GM21529 (cell line): Measurements from ENCODE around the gene CNGB1.
"Not testable (repeated sequence)": the region's sequence is repeated elsewhere in the genome, so short reads cannot be mapped to it uniquely, and the experiment has no call there.

Experiments
- ATAC-seq: cut with Tn5 transposase; IDR thresholded peaks from one replicate; pipeline ENCODE4 v1.9.1; 2021; ENCODE audit not compliant: unreplicated experiment

Gene CNGB1

DNA sequence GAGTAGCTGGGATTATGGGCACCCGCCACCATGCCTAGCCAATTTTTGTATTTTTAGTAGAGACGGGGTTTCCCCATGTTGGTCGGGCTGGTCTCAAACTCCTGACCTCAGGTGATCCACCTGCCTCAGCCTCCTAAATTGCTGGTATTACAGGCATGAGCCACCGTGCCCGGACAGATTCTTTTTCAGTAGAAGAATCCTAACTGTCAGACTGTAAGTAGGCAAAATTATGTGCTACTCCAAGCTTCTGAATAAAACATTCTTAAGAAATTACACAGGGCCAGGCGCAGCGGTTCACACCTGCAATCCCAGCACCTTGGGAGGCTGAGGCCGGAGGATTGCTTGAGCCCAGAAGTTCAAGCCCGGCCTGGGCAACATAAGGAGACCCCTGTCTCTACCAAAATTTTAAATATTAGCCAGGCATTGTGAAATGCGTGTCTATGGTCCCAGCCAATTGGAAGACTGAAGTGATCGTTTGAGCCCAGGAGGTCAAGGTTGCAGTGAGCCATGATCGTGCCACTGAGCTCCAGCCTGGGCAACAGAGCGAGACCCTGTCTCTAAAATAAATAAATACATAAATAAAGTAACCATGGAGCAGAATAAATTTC lies 101.9 kb downstream of the CNGB1 start:
- no peak for ATAC-seq

GRCh38 chr16:57867000-57867561 lies 103.8 kb downstream of the CNGB1 start:
- no peak for ATAC-seq

- ATAC-seq = no peak
Measured at GRCh38 chr16:57866529-57866918, 104.4 kb downstream of the CNGB1 start.

DNA sequence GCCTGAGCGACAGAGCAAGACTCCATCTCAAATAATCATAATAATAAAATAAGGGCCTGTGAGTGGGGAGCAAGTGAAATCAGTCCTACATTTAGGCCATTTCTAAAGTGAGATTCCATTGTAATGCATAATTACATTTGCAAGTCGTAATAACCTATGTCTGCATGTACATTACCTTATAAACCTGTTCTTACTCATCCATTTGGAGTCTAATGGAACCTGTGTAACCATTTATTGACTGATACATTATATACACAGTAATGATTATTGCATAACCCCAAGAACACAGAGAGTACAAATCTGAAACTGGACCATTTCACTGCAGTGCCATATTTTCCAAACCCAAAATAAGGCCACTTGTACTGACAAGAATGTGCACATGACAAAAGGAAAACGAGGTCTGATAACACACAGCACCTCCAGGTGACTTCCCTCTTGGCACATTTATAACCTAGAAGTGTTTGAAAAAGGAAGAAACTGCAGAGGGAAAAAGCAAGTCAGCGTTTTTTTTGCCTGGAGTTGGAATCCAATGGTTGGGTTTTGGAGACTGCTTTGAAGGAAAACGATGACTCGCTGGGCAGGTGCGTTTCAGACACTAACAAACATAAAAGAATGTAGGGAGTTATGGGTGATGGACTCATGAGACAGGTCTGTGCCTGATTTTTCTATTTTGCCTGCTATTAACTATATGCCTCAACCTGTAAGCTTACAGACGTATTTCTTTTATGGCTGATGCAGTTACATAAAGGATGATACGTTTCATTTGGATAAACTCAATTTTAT lies 105.0 kb downstream of the CNGB1 start:
- no peak for ATAC-seq

GRCh38 chr16:57863434-57864160 lies 107.3 kb downstream of the CNGB1 start:
- no peak for ATAC-seq

DNA sequence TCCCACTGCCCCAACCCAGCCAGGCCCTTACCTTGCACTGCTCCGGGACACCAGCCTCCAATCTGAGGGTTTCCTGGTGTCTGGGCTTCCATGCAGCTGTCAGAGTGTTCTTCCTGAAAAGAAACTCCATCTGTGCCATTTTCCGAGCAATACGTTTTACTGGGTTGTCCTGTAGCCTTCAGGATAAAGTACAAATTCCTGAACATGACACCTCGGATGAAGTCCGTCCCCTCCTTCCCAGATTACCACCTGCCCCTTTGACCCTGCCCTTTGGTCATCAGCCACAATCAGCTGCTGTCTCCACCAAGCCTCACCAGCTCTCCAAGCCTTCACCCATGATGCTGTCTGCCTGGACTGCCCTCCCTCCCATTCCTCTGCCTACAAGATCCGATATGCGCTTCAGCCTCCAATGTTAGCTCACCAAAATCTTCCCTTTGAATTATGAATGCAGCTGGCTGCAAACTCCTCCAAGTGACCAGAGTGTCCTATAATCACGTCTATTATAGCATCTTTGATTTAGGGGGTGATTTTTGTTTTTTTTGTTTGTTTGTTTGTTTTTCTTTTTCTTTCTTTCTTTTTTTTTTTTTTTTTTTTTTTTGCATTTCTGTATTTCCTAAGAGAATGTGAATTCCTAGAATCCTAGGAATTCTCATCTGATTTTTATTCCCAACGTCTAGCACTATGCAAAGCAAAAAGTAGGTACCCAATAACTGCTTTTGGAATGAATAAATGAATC lies 108.1 kb downstream of the CNGB1 start:
- ATAC-seq = no peak

- ATAC-seq = no peak
Measured at GRCh38 chr16:57859331-57859730, 111.6 kb downstream of the CNGB1 start.

- ATAC-seq = no peak
Measured at GRCh38 chr16:57858635-57859034, 112.3 kb downstream of the CNGB1 start.

- ATAC-seq = not testable (repeated sequence)
Measured at GRCh38 chr16:57857991-57858390, 112.9 kb downstream of the CNGB1 start.

DNA sequence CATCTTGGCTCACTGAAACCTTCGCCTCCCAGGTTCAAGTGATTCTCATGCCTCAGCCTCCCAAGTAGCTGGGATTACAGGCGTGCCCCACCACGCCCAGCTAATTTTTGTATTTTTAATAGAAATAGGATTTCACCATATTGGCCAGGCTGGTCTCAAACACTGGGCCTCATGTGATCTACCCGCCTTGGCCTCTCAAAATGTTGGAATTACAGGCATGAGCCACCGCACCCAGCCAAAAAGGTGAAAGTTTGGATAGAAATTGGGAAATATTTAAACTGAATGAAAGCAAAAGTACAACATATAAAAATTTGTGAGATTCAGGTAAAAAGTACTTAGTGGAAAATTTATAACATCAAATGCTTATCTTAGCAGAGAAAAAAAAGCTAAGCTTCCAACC lies 115.7 kb downstream of the CNGB1 start:
- ATAC-seq = no peak

DNA sequence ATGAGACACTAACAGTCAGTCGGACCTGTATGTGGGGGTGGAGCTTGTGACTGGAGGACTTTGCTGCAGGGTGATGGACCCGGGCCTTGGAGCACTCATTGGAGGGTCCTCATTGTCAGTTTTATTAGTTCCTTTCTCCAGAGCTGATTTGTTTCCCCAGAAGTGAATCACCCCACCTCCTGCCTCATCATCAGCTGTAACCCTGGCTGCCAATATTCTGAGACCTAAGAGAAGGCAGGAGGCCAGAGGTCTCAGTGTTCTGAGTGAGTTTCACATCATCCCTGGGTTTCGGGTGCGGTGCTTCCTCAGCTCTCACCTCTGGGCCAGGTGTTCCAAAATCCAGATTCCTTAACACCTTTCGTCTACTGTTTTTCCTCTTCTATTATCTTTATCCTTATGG lies 118.7 kb downstream of the CNGB1 start:
- no peak for ATAC-seq

DNA sequence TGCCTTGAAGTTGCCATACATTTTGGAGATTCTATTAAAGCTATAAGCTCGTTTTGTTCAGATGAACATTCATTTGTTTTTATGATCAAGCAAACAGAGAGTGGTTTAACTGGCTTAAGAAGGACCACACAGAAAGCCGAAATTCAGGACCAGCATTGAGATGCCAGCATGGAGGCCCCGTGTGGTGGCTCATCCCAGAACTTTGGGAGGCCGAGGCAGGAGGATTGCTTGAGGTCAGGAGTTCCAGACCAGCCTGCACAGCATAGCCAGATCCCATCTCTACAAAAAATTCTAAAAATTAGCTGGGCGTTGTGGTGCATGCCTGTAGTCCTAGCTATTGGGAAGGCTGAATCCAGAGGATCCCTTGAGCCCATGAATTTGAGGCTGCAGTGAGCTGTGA lies 122.7 kb downstream of the CNGB1 start:
- ATAC-seq = no peak

DNA sequence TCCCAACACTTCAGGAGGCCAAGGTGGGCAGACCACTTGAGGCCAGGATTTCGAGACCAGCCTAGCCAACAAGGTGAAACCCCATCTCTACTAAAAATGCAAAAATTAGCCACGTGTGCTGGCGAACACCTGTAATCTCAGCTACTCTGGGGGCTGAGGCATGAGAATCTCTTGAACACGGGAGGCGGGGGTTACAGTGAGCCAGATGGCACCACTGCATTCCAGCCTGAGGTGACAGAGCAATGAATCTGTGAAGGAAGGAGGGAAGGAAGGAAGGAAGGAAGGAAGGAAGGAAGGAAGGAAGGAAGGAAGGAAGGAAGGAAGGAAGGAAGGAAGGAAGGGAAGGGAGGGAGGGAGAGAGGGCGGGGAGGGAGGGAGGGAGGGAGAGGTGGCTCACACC lies 124.0 kb downstream of the CNGB1 start:
- ATAC-seq = not testable (repeated sequence)

DNA sequence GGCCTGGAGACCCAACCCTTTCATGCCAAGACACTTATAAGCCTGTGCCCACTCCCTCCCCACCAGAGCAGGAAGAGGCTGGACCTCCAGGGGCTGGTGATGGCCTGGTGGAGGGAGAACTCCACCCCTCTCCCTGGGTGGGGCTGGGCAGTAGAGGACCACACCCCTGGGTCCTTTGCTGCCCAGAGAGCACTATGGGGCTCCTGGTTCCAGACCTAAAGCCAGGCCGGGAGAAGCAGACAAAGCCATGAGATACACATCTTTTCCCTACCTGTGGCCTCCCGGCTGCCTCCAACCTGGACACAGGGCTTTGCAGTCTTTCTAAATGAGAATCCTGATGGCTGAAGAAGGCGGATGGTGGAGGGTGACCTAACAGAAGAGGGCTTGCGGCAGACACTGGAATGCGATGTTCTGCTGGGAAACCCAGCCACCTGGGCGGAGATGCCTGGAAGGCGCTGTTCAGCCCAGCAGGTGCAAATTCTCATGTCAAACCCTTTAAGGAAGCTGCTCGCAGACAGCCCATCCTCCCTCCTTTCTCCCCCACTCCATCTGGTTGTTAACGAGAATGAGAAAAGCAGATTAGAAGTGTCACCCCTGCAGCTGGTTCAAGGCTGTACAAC lies 124.7 kb downstream of the CNGB1 start:
- ATAC-seq = no peak

DNA sequence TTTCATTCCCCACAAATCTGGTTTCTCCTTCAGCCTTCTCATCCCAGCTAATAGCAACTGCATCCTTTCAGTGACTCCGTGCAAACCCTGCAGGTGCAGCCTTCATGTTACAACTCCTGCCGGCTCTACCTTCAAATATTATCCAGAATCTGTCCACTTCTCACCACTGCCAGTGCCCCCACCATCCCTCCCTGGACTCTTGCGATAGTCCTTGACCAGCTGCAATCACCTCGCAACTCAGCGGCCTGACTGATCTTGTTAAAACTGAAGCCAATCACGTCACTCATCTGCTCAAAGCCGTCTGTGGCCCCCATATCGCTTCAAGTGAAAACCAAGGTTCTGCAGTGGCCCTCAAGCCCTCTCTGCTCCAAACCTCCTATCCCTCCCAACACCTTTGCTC lies 125.8 kb downstream of the CNGB1 start:
- ATAC-seq = no peak

DNA sequence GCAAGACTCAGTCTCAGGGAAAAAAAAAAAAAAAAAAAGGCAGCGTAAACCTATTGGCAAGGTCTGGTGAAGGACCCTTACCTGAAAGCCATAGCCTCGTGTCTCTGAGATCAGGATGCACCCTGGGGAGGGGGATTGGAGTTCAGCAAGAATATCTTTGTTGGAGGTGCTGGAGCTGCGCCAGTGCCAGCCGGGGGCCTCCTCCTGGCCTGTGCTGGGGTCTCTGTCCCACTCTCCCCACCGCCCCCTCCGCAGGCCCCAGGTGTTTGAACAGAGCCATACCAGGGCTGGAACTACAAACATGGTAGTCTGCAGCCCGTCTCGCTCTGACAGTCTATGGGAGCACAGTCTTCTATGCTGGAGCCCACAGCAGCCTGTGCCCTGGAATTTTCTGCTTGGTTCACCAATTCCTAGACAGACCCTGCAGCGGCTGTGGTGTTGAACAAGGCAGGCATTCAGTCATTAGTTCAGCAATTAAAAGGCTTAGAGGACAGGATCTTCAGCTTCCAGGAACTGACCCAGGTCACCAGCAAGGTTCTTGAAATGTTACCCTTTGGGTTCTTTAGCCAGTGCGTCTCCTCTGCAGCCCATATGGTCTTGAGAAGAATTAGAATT lies 126.4 kb downstream of the CNGB1 start:
- ATAC-seq = no peak

DNA sequence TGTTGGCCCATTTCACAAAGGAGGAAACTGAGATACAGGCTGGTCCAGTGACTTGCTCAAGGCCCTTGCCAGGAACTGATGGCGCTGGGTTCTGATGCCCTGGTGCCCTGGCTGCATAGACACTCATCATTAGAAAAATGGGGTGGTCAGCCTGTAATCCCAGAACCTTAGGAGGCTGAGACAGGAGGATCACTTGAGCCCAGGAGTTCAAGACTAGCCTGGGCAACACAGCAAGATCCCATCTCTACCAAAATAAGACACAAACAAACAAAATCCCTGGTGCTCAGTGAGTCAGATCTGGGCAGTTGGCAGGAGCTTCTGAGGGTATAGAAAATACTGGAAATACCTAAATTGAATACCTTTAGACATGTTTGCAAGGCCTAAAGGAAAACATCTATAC lies 127.5 kb downstream of the CNGB1 start:
- no peak for ATAC-seq

- no peak for ATAC-seq
Measured at GRCh38 chr16:57842601-57843000, 128.3 kb downstream of the CNGB1 start.

DNA sequence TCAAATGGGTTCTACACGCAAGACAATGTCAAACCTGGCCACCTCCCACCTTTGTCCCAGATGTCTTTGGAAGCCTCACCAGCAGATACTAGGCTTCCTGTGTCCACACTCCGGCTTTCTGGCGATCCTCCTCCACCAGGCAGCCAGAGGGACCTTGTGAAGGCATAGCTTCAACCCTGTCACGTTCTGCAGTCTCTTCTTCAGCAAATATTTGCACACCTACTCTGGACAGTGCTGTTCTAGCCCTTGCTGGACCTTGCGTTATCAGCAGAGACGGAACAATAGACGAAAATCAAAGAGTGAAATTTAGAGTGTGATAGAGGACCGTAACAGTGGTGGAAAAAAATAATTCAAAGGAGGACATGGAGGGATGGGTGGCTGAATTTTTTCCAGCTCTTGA lies 130.1 kb downstream of the CNGB1 start:
- no peak for ATAC-seq

- ATAC-seq = no peak
Measured at GRCh38 chr16:57838161-57838560, 132.8 kb downstream of the CNGB1 start.
